NAMALWA (cell line): ENCODE data around the gene HBZ.
"Not testable (repeated sequence)": the region's sequence is repeated elsewhere in the genome, so short reads cannot be mapped to it uniquely, and the experiment has no call there.

ENCODE experiments used
- DNase-seq: peaks from one replicate; pipeline ENCODE4 v3.0.0-alpha.2; 2015; ENCODE audit warnings: low spot score

Gene HBZ

DNA sequence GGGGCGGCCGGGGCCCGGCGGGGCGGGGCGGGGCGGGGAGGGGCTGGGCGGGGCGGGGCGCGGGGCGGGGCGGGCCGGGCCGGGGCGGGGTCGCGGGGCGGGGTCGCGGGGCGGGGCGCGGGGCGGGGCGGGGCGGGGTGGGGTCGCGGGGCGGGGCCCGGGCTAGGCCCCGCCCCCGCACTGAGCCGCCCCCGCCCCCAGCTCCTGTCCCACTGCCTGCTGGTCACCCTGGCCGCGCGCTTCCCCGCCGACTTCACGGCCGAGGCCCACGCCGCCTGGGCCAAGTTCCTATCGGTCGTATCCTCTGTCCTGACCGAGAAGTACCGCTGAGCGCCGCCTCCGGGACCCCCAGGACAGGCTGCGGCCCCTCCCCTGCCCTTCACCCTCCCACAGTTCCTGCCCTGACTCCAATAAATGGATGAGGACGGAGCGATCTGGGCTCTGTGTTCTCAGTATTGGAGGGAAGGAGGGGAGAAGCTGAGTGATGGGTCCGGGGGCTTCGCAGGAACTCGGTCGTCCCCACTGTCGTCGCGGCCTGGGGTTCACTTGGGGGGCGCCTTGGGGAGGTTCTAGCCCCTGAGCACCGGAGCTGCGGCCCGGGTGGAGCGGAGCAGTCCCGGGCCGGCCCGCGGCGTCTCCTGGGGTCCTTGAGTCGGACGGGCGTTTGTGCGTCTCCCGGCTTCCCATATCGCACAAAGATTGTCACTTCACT is 12.5 kb downstream of the HBZ start:
- DNase-seq = no peak

DNA sequence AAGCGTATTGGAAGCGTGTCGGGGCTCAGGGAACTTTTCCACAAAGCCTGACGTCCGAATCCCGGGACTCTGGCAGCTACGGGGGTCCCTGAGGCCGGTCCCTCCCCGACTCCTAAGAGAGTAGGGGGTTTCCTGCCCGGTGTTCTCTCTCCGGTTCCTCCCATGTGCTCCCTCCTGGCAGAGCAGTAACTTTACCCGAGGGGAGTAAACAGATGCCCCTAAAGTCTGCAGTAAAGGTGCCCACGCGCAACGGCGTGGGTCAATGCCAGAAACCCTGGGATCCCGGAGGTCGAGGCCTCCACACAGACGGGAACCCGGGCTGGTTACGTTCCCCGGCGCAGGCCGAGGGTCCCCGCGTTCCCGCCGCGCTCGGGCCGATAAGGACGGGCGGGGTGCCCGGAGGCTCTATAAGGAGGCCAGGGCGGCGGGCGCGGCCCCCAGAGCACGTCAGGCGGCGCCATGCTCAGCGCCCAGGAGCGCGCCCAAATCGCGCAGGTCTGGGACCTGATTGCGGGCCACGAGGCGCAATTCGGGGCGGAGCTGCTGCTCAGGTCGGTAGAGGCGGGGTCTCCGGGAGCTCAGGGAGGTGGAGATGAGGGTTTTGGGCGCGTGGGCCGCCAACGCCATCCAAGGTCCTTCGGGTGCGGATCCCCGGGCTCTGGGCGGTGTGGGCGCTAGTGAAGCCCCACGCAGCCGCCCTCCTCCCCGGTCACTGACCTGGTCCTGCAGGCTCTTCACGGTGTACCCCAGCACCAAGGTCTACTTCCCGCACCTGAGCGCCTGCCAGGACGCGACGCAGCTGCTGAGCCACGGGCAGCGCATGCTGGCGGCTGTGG is 13.3 kb downstream of the HBZ start, which contains the start of gene HBM:
HBM (plus strand) TSS at position 440 of the 836 bp plus-strand sequence; CDS start at position 460, 20 bp downstream.
- DNase-seq = no peak

DNA sequence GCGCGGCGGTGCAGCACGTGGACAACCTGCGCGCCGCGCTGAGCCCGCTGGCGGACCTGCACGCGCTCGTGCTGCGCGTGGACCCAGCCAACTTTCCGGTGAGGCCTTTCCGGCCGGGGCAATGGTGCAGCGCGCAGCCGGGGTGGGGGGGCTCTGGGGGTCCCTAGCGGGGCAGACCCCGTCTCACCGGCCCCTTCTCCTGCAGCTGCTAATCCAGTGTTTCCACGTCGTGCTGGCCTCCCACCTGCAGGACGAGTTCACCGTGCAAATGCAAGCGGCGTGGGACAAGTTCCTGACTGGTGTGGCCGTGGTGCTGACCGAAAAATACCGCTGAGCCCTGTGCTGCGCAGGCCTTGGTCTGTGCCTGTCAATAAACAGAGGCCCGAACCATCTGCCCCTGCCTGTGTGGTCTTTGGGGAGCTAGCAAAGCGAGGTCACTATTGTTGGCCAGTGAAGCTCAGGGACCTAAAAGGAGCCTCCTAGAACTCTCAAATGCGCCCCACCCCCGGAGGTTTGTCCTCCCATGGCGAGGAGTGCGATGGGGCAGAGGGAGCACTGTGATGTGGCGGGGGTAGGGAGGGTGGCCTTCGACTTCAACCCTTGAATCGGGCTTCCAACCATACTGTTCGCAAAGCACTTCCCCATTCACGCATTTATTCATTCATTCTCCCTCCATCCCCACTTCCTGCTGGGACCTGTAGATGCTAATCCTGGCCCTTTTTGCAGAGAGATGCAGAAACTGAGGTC is 14.1 kb downstream of the HBZ start:
- DNase-seq = no peak

DNA sequence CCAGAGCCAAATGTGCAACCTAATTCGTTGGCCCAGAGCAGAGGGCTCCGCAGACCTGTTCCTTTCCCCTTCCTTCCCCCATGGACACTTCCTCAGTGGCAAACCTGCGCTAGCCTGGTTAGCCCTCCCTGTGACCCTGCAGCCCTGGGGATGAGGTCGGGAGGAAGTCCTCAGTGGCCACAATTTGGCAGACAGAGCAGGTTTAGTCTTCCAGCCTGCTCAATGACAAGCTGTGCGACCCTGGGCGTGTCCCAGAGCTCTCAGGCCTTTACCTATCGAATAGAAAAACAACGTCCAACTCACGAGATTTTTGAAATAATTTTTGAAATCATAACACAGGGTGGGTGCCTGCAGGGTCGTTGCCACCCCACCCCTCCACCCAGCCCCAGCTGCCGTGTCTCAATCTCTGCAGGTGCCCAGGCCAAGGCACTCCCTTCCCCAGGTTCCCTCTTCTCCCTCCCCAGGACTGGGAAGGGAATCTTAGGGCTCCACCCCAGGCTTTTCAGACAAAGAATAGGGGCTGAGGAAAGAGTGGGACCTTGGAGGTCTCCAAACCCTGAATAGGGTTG is 14.8 kb downstream of the HBZ start:
- no peak for DNase-seq

DNA sequence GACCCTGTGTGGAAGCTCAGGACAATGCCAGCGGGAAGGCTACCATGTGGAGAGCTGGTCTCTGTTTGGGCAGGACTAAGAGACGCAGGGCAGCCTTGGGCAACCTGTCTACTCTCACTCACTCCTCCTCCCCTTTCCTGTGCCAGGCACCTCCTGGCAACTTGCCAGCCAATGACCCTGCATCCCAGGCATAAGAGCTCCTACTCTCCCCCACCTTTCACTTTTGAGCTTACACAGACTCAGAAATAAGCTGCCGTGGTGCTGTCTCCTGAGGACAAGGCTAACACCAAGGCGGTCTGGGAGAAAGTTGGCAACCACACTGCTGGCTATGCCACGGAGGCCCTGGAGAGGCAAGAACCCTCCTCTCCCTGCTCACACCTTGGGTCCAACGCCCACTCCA is 16.0 kb downstream of the HBZ start:
- DNase-seq = no peak

DNA sequence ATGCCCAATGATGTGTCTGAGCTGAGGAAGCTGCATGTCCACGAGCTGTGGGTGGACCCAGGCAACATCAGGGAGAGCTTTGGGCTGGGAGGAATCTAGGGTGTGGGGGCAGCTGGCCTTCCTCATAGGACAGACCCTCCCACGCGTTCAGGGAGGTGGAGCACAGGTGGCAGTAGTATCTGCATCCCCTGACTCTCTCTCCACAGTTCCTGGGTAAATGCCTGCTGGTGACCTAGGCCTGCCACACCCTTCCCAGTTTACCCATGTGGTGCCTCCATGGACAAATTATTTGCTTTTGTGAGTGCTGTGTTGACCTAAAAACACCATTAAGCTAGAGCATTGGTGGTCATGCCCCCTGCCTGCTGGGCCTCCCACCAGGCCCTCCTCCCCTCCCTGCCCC is 16.6 kb downstream of the HBZ start:
- DNase-seq = no peak

DNA sequence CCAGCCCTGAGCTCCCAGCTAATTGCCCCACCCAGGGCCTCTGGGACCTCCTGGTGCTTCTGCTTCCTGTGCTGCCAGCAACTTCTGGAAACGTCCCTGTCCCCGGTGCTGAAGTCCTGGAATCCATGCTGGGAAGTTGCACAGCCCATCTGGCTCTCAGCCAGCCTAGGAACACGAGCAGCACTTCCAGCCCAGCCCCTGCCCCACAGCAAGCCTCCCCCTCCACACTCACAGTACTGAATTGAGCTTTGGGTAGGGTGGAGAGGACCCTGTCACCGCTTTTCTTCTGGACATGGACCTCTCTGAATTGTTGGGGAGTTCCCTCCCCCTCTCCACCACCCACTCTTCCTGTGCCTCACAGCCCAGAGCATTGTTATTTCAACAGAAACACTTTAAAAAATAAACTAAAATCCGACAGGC is 17.7 kb downstream of the HBZ start:
- not testable (repeated sequence) for DNase-seq

DNA sequence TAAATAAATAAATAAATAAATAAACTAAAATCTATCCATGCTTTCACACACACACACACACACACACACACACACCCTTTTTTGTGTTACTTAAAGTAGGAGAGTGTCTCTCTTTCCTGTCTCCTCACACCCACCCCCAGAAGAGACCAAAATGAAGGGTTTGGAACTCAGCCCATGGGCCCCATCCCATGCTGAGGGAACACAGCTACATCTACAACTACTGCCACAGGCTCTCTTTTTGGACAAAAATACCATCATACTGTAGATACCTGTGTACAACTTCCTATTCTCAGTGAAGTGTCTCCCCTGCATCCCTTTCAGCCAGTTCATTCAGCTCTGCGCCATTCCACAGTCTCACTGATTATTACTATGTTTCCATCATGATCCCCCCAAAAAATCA is 18.3 kb downstream of the HBZ start:
- no peak for DNase-seq

DNA sequence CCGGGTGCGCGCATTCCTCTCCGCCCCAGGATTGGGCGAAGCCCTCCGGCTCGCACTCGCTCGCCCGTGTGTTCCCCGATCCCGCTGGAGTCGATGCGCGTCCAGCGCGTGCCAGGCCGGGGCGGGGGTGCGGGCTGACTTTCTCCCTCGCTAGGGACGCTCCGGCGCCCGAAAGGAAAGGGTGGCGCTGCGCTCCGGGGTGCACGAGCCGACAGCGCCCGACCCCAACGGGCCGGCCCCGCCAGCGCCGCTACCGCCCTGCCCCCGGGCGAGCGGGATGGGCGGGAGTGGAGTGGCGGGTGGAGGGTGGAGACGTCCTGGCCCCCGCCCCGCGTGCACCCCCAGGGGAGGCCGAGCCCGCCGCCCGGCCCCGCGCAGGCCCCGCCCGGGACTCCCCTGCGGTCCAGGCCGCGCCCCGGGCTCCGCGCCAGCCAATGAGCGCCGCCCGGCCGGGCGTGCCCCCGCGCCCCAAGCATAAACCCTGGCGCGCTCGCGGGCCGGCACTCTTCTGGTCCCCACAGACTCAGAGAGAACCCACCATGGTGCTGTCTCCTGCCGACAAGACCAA is 20.0 kb downstream of the HBZ start, which contains the start of gene HBA2:
HBA2 (plus strand) TSS at position 503 of the 568 bp plus-strand sequence; CDS start at position 540, 37 bp downstream.
- DNase-seq = not testable (repeated sequence)

DNA sequence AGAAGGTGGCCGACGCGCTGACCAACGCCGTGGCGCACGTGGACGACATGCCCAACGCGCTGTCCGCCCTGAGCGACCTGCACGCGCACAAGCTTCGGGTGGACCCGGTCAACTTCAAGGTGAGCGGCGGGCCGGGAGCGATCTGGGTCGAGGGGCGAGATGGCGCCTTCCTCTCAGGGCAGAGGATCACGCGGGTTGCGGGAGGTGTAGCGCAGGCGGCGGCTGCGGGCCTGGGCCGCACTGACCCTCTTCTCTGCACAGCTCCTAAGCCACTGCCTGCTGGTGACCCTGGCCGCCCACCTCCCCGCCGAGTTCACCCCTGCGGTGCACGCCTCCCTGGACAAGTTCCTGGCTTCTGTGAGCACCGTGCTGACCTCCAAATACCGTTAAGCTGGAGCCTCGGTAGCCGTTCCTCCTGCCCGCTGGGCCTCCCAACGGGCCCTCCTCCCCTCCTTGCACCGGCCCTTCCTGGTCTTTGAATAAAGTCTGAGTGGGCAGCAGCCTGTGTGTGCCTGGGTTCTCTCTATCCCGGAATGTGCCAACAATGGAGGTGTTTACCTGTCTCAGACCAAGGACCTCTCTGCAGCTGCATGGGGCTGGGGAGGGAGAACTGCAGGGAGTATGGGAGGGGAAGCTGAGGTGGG is 20.9 kb downstream of the HBZ start:
- not testable (repeated sequence) for DNase-seq

DNA sequence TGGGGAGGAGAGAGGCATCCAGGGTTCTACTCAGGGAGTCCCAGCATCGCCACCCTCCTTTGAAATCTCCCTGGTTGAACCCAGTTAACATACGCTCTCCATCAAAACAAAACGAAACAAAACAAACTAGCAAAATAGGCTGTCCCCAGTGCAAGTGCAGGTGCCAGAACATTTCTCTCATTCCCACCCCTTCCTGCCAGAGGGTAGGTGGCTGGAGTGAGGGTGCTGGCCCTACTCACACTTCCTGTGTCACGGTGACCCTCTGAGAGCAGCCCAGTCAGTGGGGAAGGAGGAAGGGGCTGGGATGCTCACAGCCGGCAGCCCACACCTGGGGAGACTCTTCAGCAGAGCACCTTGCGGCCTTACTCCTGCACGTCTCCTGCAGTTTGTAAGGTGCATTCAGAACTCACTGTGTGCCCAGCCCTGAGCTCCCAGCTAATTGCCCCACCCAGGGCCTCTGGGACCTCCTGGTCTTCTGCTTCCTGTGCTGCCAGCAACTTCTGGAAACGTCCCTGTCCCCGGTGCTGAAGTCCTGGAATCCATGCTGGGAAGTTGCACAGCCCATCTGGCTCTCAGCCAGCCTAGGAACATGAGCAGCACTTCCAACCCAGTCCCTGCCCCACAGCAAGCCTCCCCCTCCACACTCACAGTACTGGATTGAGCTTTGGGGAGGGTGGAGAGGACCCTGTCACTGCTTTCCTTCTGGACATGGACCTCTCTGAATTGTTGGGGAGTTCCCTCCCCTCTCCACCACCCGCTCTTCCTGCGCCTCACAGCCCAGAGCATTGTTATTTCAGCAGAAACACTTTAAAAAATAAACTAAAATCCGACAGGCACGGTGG is 21.7 kb downstream of the HBZ start:
- not testable (repeated sequence) for DNase-seq

DNA sequence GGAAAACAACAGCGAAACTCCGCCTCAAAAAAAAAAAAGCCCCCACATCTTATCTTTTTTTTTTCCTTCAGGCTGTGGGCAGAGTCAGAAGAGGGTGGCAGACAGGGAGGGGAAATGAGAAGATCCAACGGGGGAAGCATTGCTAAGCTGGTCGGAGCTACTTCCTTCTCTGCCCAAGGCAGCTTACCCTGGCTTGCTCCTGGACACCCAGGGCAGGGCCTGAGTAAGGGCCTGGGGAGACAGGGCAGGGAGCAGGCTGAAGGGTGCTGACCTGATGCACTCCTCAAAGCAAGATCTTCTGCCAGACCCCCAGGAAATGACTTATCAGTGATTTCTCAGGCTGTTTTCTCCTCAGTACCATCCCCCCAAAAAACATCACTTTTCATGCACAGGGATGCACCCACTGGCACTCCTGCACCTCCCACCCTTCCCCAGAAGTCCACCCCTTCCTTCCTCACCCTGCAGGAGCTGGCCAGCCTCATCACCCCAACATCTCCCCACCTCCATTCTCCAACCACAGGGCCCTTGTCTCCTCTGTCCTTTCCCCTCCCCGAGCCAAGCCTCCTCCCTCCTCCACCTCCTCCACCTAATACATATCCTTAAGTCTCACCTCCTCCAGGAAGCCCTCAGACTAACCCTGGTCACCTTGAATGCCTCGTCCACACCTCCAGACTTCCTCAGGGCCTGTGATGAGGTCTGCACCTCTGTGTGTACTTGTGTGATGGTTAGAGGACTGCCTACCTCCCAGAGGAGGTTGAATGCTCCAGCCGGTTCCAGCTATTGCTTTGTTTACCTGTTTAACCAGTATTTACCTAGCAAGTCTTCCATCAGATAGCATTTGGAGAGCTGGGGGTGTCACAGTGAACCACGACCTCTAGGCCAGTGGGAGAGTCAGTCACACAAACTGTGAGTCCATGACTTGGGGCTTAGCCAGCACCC is 22.8 kb downstream of the HBZ start:
- DNase-seq = no peak

DNA sequence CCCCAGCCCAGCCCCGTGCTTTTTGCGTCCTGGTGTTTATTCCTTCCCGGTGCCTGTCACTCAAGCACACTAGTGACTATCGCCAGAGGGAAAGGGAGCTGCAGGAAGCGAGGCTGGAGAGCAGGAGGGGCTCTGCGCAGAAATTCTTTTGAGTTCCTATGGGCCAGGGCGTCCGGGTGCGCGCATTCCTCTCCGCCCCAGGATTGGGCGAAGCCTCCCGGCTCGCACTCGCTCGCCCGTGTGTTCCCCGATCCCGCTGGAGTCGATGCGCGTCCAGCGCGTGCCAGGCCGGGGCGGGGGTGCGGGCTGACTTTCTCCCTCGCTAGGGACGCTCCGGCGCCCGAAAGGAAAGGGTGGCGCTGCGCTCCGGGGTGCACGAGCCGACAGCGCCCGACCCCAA is 23.6 kb downstream of the HBZ start:
- not testable (repeated sequence) for DNase-seq

DNA sequence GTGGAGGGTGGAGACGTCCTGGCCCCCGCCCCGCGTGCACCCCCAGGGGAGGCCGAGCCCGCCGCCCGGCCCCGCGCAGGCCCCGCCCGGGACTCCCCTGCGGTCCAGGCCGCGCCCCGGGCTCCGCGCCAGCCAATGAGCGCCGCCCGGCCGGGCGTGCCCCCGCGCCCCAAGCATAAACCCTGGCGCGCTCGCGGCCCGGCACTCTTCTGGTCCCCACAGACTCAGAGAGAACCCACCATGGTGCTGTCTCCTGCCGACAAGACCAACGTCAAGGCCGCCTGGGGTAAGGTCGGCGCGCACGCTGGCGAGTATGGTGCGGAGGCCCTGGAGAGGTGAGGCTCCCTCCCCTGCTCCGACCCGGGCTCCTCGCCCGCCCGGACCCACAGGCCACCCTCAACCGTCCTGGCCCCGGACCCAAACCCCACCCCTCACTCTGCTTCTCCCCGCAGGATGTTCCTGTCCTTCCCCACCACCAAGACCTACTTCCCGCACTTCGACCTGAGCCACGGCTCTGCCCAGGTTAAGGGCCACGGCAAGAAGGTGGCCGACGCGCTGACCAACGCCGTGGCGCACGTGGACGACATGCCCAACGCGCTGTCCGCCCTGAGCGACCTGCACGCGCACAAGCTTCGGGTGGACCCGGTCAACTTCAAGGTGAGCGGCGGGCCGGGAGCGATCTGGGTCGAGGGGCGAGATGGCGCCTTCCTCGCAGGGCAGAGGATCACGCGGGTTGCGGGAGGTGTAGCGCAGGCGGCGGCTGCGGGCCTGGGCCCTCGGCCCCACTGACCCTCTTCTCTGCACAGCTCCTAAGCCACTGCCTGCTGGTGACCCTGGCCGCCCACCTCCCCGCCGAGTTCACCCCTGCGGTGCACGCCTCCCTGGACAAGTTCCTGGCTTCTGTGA is 24.3 kb downstream of the HBZ start, which contains the start of gene HBA1:
HBA1 (plus strand) TSS at position 204 of the 906 bp plus-strand sequence; CDS start at position 241, 37 bp downstream.
- not testable (repeated sequence) for DNase-seq

DNA sequence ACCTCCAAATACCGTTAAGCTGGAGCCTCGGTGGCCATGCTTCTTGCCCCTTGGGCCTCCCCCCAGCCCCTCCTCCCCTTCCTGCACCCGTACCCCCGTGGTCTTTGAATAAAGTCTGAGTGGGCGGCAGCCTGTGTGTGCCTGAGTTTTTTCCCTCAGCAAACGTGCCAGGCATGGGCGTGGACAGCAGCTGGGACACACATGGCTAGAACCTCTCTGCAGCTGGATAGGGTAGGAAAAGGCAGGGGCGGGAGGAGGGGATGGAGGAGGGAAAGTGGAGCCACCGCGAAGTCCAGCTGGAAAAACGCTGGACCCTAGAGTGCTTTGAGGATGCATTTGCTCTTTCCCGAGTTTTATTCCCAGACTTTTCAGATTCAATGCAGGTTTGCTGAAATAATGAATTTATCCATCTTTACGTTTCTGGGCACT is 25.0 kb downstream of the HBZ start:
- DNase-seq = no peak

DNA sequence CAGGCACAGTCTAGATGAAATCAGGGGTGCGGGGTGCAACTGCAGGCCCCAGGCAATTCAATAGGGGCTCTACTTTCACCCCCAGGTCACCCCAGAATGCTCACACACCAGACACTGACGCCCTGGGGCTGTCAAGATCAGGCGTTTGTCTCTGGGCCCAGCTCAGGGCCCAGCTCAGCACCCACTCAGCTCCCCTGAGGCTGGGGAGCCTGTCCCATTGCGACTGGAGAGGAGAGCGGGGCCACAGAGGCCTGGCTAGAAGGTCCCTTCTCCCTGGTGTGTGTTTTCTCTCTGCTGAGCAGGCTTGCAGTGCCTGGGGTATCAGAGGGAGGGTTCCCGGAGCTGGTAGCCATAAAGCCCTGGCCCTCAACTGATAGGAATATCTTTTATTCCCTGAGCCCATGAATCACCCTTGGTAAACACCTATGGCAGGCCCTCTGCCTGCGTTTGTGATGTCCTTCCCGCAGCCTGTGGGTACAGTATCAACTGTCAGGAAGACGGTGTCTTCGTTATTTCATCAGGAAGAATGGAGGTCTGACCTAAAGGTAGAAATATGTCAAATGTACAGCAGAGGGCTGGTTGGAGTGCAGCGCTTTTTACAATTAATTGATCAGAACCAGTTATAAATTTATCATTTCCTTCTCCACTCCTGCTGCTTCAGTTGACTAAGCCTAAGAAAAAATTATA is 25.7 kb downstream of the HBZ start:
- no peak for DNase-seq

DNA sequence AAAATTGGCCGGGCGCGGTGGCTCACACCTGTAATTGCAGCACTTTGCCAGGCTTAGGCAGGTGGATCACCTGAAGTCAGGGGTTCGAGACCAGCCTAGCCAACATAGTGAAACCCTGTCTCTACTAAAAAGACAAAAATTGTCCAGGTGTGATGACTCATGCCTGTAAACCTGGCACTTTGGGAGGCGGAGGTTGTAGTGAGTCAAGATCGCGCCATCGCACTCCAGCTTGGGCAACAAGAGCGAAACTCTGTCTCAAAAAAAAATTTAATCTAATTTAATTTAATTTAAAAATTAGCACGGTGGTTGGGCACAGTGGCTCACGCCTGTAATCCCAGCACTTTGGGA is 26.2 kb downstream of the HBZ start:
- no peak for DNase-seq
